ENCODE data around the gene FTO.
"Not testable (repeated sequence)": the region's sequence is repeated elsewhere in the genome, so short reads cannot be mapped to it uniquely, and the experiment has no call there.

GRCh38 chr16:53698271-53698670 lies 5.7 kb upstream of the FTO start:
- TF ChIP-seq CTCF, POLR2A, POLR2AphosphoS5 (IDR thresholded peaks at IDR 0.05): not testable (repeated sequence)
